K562 (cell line): Measurements from ENCODE around the gene STAB2. TPM values are rescaled to one million over a fixed set of nuclear protein-coding genes. Genes with fewer than 3 reads are reported as not detected.

Experiments used
- ATAC-seq: fragments of 200-7000 bp; cut with Tn5 transposase; 3 replicates; pipeline ENCODE4 v1.9.1; 2020; ENCODE audit warnings: moderate library complexity
- BruUV-seq: library from RNA; stranded (reverse); fragments of 400-500 nt; replicated peaks from 2 replicates; lab custom pipeline; 2021; lab: Mats Ljungman, UMichigan
- CTCF ChIA-PET: fragments of 300-600 bp; formaldehyde crosslinking; extraction: SDS; loops from one replicate; lab custom pipeline; 2021; ENCODE audit warnings: low intra/inter-chr PET ratio; lab: Yijun Ruan, JAX
- POLR2A ChIA-PET: fragments of 300-600, 350-650 bp; sonication (Branson Sonifier 250); formaldehyde crosslinking; extraction: SDS; loops from one replicate; lab custom pipeline; 2021; ENCODE audit warnings: antibody characterized with exemption, inconsistent platforms; lab: Yijun Ruan, JAX
- DNase-seq, 4 experiments: peaks; one replicate each; pipeline versions ENCODE4 v3.0.0 to v3.0.0-alpha.2; 2011 to 2018; ENCODE audit warnings: low spot score in 3 of 4, mixed read lengths in 3 of 4; ENCODE audit errors: extremely low read depth in 1 of 4
- FAIRE-seq: peaks from 2 replicates; lab custom pipeline; 2011; peaks lifted over from hg19 to GRCh38; lab: Jason Lieb, UNC
- H2AFZ ChIP-seq: 2 replicates; pipeline ENCODE4 v1.6.0; 2011; ENCODE audit warnings: low read depth, low read length, control low read depth, inconsistent platforms
- H3K27ac ChIP-seq: fragments of 200-600 bp; 3 replicates; pipeline ENCODE4 v1.8.0; 2011; ENCODE audit warnings: low read depth, mild to moderate bottlenecking, control low read depth, inconsistent platforms, low read length, moderate library complexity, mixed read lengths; ENCODE audit errors: extremely low read depth
- H3K27me3 ChIP-seq, 2 experiments: fragments of 300-600 bp in 1 of 2; 2 replicates in 1 of 2; 3 replicates in 1 of 2; pipeline versions ENCODE4 v1.6.0 to v1.8.0; 2011; ENCODE audit warnings: inconsistent platforms in 2 of 2, low read length in 2 of 2, mild to moderate bottlenecking in 1 of 2, mixed read lengths in 1 of 2, moderate library complexity in 1 of 2; ENCODE audit not compliant: control insufficient read depth in 2 of 2, insufficient read depth in 2 of 2
- H3K36me3 ChIP-seq: fragments of 300-600 bp; 3 replicates; pipeline ENCODE4 v1.8.0; 2011; ENCODE audit warnings: mild to moderate bottlenecking, low read length, inconsistent platforms; ENCODE audit not compliant: control insufficient read depth, insufficient read depth
- H3K4me1 ChIP-seq, 2 experiments: fragments of 200-600 bp in 1 of 2; replicated peaks in 1 of 2; 2 replicates in 1 of 2; 3 replicates in 1 of 2; pipeline versions ENCODE4 v1.5.1 to v1.8.0; 2011; ENCODE audit warnings: inconsistent platforms in 2 of 2, low read length in 2 of 2, mild to moderate bottlenecking in 1 of 2, mixed read lengths in 1 of 2, moderate library complexity in 1 of 2; ENCODE audit not compliant: control insufficient read depth in 2 of 2, insufficient read depth in 2 of 2
- H3K4me2 ChIP-seq: 2 replicates; pipeline ENCODE4 v1.6.1; 2011; ENCODE audit warnings: low read length, control low read depth, inconsistent platforms, mixed read lengths; ENCODE audit not compliant: insufficient read depth
- H3K4me3 ChIP-seq: fragments of 200-600 bp; sonication (generic), shearing (Covaris generic); 2 replicates; pipeline ENCODE4 v1.5.1; 2016; ENCODE audit warnings: control low read depth, inconsistent platforms
- H3K79me2 ChIP-seq: fragments of 200-600 bp; 3 replicates; pipeline ENCODE4 v1.8.0; 2011; ENCODE audit warnings: low read length, inconsistent platforms; ENCODE audit not compliant: control insufficient read depth, insufficient read depth
- H3K9ac ChIP-seq, 2 experiments: 2 replicates each; pipeline versions ENCODE4 v1.6.0 to v1.6.1; 2011; ENCODE audit warnings: low read depth in 2 of 2, low read length in 2 of 2, control low read depth in 1 of 2, inconsistent platforms in 1 of 2, mild to moderate bottlenecking in 1 of 2, mixed read lengths in 1 of 2; ENCODE audit not compliant: insufficient read depth in 1 of 2
- H3K9me1 ChIP-seq: one replicate; pipeline ENCODE4 v1.6.0; 2011; ENCODE audit warnings: inconsistent platforms, mild to moderate bottlenecking, low read length, moderate library complexity; ENCODE audit not compliant: control insufficient read depth, insufficient read depth
- H3K9me3 ChIP-seq: replicated peaks from 2 replicates; pipeline ENCODE4 v1.5.1; 2011; ENCODE audit warnings: low read depth, low read length, inconsistent platforms; ENCODE audit not compliant: control insufficient read depth, insufficient read depth
- H4K20me1 ChIP-seq: replicated peaks from 2 replicates; pipeline ENCODE4 v1.6.1; 2011; ENCODE audit warnings: low read length, inconsistent platforms, mixed read lengths; ENCODE audit not compliant: control insufficient read depth, insufficient read depth
- PRDM10 ChIP-seq: fragments of 450-650 bp; IDR thresholded peaks from 2 replicates; pipeline ENCODE4 v1.6.1; 2018; ENCODE audit not compliant: partially characterized antibody
- RHOXF2B ChIP-seq: fragments of 250-450 bp; sonication (Bioruptor Pico); conservative IDR thresholded peaks from 2 replicates; pipeline ENCODE4 v1.5.1; 2021
- RREB1 ChIP-seq: fragments of 250-450 bp; sonication (Bioruptor Pico); IDR thresholded peaks from 2 replicates; pipeline ENCODE4 v1.4.0; 2020
- SPI1 ChIP-seq: IDR thresholded peaks from 2 replicates; pipeline ENCODE4 v1.6.1; 2011; ENCODE audit warnings: low read depth, low read length, control low read depth, borderline replicate concordance
- TCFL5 ChIP-seq: fragments of 250-450 bp; sonication (Bioruptor Pico); conservative IDR thresholded peaks from 2 replicates; pipeline ENCODE4 v1.6.1; 2021; ENCODE audit warnings: mild to moderate bottlenecking, moderate library complexity, matching md5 sums
- TRIM28 ChIP-seq: fragments of 450-650 bp; IDR thresholded peaks from 2 replicates; pipeline ENCODE4 v1.6.1; 2017
- ZKSCAN1 ChIP-seq: fragments of 150-350 bp; IDR thresholded peaks from 2 replicates; pipeline ENCODE4 v1.6.1; 2016; ENCODE audit warnings: low read depth, low read length
- WGBS: fragments of 100-300 bp; shearing (Covaris generic); methylation state at CpG from one replicate; pipeline ENCODE4 v1.1.6; 2016; ENCODE audit warnings: low coverage, mixed read lengths; ENCODE audit not compliant: insufficient coverage; ENCODE audit errors: missing lambda C conversion rate; 5-methylcytosine and 5-hydroxymethylcytosine counted together
- in situ Hi-C: fragments of 300-500 bp; cut with MboI; formaldehyde crosslinking; loops from 4 replicates; pipeline ENCODE4 v1.15.0; 2018; ENCODE audit warnings: inconsistent platforms, mixed read lengths
- intact Hi-C: fragments of 100-400 bp; cut with micrococcal nuclease; formaldehyde crosslinking; loops from 2 replicates; pipeline ENCODE4 v1.14.2; 2022
- polyA plus RNA-seq, 8 experiments: library from polyadenylated mRNA; depleted of rRNA in 4 of 8; stranded (reverse) in 5 of 8; unstranded in 3 of 8; fragments of >200 nt; fragmentation: Nextera tagmentation in 2 of 8; fragmentation: Illumina TruSeq in 1 of 8; extraction: Ambion mirVana in 2 of 8; extraction: Trizol in 1 of 8; gene quantifications; 2 replicates each; pipeline versions ENCODE4 v1.2.1 to v1.2.3, GENCODE V29; 2011 to 2014; ENCODE audit warnings: inconsistent platforms in 1 of 8, missing spikeins in 1 of 8
- total RNA-seq, 7 experiments: library from RNA; depleted of rRNA in 6 of 7; stranded (reverse); fragments of >200 nt in 6 of 7; fragmentation: Illumina TruSeq in 2 of 7; extraction: Trizol in 2 of 7; gene quantifications; 2 replicates each; pipeline versions ENCODE4 v1.2.1 to v1.2.3, GENCODE V29; 2011 to 2021; ENCODE audit warnings: low replicate concordance in 1 of 7

Gene STAB2
- total and polyA plus RNA-seq, 9 of the 15 experiments (the other 6 are each of a cell fraction or from before 2014, with no cell fraction given), result 0.10 TPM; not detected in 8

GRCh38 chr12:103557628-103558010 is 29.5 kb upstream of the STAB2 start:
- intact Hi-C loops, result no loop called here
- no peak overlapping the region for H3K27ac ChIP-seq
- WGBS, result 0% methylated on average over 2 of the region's 2 CpGs
- no peaks in the 10 kb centered on the region for H3K27me3 ChIP-seq
- no peaks in the 10 kb centered on the region for H3K79me2 ChIP-seq
- H4K20me1 ChIP-seq, result no peaks in the 10 kb centered on the region
- ATAC-seq (no peak), DNase-seq (no peak), FAIRE-seq (no peak)
- no peaks in the 10 kb centered on the region for H3K4me1 ChIP-seq
- no peak overlapping the region for H3K4me2 ChIP-seq
- no peaks in the 10 kb centered on the region for H3K36me3 ChIP-seq
- in situ Hi-C loops, result no loop called here
- no TSS peak for BruUV-seq
- no peaks in the 10 kb centered on the region for H3K9me1 ChIP-seq
- H3K4me3 ChIP-seq, result no peak overlapping the region
- CTCF ChIA-PET, result no interaction called here
- H3K9me3 ChIP-seq, result no peaks in the 10 kb centered on the region
- no peak overlapping the region for H2AFZ ChIP-seq
- POLR2A ChIA-PET, result interaction anchor here (0.6 kb wide), 2 partner anchors 169 to 1667 kb away, joined by 3 to 4 read pairs; no protein-coding TSS in a partner anchor
- no peak overlapping the region for H3K9ac ChIP-seq
- TF ChIP-seq TRIM28, result no peak
- TF ChIP-seq PRDM10, result no peak
- no peak for TF ChIP-seq RHOXF2B (CRISPR knock-in tag)
- no peak for TF ChIP-seq ZKSCAN1
- no peak for TF ChIP-seq SPI1
- no peak for TF ChIP-seq TCFL5
- TF ChIP-seq RREB1 (CRISPR knock-in tag), result no peak
